Activated CD8-positive, alpha-beta memory T cell treated with anti-CD3 and anti-CD28 coated beads, Interleukin-2, amount 50 U/mL, for 24 hours (primary cell): ENCODE data around the gene CYP2W1.
"Not testable (repeated sequence)": the region's sequence is repeated elsewhere in the genome, so short reads cannot be mapped to it uniquely, and the experiment has no call there.

Experiments used
- DNase-seq: peaks from one replicate; pipeline ENCODE4 v3.0.0-alpha.2; 2020; ENCODE audit errors: extremely low read depth

CYP2W1 gene

GRCh38 chr7:951881-952547, 31.0 kb upstream of the CYP2W1 start:
- no peak for DNase-seq

- no peak for DNase-seq
These were observed 30.2 kb upstream of the CYP2W1 start for GRCh38 chr7:952548-953441.

DNA sequence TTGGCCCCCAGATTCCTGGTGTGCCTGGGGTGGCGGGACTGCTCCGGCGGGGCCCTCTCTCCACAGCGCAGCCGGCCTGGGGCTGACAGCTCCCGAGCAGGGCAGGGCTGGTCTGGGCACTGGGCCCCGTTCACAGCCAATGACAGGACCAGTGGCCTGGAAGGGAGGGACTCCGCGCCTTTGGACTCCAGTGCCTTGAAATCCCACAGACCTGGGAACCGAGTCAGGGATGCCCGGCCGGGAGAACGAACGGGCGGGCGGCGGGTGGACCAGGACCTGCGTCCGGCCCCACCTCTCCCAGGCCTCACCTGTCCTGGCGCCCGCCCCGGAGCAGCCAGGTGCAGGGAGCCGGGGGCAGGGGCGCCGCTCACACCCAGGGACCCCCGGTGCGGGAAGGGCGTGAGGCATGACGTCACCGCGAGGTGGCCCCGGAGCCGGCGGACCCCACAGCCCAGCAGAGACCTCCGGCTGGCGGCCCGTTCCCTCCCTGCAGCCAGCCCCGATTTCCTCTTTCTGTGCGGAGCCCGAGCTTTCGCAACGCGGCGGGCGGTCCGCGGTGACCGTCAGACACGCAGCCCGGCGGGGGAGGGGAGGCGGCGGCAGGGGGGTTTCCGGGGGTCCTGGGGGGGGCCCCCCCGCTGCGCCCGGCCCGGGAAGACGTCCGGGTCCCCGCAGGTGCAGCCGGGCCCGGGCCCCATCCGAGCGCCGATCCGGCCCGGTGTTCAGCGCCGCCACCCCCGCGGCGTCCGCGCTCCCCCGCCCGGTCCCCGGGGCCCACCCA, 29.2 kb upstream of the CYP2W1 start:
- no peak for DNase-seq

GRCh38 chr7:954330-955238, 28.4 kb upstream of the CYP2W1 start, which contains the start of gene ADAP1:
Gene ADAP1 (minus strand): TSS chr7:954680. CDS start chr7:954477, 203 bp downstream.
- DNase-seq, result no peak

DNA sequence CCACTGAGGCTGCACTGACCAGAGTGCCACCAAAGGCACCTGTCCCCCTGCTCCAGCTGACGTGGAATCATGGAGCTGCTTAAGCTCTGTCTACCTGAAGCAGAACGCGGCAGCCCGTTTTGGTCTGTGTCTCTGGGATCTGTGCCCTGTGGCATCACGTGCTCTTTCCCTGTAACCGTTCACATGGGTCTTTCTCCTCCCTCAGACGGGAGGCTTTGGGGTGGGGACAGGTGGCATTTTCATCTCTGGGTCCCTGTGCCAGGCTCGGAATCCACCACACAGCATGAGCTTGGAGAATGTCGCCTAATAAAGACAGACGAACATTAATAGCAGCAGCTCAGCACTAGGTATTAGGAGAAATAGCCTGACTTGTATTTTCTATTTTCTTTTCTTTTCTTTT, 26.9 kb upstream of the CYP2W1 start:
- no peak for DNase-seq

GRCh38 chr7:957418-958220, 25.4 kb upstream of the CYP2W1 start:
- no peak for DNase-seq

- DNase-seq, result no peak
These were observed 24.5 kb upstream of the CYP2W1 start for GRCh38 chr7:958221-959200.

GRCh38 chr7:959271-959670, 23.7 kb upstream of the CYP2W1 start:
- DNase-seq, result no peak

DNA sequence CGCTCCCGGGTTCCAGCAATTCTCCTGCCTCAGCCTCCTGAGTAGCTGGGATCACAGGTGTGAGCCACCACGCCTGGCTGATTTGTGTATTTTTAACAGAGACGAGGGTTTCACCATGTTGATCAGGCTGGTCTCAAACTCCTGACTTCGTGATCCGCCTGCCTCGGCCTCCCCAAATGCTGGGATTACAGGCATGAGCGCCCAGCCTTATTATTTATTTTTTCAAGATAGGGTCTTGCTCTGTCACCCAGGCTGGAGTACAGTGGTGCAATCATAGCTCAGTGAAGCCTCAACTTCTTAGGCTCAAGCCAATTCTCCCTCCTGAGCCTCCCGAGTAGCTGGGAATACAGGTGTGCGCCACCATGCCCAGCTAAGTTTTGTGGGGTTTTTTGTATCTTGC, 23.2 kb upstream of the CYP2W1 start:
- not testable (repeated sequence) for DNase-seq

- no peak for DNase-seq
These were observed 22.6 kb upstream of the CYP2W1 start for GRCh38 chr7:960269-960871.

DNA sequence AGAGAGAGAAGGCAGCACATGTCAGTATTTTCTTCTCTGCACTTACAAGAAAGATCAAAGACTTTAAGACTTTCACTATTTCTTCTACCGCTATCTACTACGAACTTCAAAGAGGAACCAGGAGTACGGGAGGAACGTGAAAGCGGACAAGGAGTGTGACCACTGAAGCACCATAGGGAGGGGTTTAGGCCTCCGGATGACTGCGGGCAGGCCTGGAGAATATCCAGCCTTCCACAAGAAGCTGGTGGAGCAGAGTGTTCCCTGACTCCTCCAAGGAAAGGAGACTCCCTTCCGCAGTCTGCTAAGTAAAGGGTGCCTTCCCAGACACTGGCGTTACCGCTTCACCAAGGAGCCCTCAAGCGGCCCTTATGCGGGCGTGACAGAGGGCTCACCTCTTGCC, 22.0 kb upstream of the CYP2W1 start:
- not testable (repeated sequence) for DNase-seq

DNA sequence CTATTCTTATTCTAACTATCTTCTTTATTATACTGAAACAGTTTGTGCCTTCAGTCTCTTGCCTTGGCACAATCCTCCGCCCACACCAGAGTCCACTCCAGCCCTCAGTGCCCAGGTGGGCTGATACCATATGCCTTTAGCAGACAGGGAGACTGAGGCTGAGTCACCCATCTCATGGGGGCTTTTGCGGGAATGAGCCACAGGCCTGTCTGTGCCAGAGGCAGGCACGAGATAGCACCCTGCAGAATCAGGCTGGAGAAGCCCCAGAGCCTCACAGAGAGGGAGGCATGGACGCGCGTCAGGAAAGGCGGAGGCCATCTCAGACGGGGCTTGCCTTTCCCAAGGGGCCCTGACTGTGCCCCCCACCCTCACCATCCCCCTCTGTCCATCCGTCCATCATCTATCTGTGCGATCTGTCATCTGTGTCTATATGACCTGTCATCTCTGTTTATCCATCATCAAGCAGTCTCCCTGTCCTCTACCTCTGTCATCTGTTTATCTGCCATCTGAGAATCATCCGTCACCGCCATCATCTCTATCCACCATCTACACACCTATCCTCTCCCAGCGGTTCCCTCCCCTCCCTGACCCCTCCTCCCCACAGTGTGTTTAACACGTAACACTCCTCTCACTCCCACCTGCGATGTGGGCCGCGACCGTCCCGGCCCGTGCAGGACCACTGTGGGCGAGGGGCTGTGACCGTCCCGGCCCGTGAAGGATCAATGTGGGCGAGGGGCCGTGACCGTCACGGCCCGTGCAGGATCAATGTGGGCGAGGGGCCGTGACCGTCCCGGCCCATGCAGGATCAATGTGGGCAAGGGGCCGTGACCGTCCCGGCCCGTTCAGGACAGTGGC, 21.2 kb upstream of the CYP2W1 start:
- DNase-seq, result no peak

DNA sequence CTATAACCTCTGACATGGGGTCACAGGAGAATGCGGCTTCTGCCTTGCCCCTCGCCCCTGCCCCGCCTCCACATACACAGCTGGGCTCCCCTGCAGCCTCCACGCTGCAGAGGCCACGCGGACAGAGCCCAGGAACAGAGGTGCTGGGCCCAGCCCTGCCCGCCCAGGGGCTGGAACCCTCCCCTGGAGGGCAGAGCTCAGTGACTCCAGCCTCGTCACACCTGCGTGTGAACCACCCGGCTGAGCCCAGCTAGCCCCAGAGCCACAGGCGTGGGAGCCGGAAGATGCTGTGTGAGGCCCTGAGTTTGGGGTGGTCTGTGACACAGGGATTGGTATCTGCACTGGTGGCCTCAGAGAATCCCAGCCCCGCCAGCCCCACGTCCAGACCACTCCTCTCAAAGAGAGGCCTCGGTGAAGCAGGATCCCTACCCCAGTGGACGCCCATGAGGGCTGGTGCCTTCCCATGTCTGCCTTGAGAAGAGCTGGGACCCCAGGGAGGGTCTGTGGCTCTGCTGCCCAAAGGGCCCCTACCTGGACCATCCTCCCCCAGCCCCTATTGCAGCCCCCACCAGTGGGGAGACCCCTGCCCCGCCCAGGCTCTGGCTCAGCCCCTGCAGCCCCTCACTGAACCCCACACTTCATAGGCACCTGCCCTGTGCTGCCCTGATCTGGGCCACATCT, 20.4 kb upstream of the CYP2W1 start:
- DNase-seq, result no peak

GRCh38 chr7:963236-964078, 19.5 kb upstream of the CYP2W1 start:
- DNase-seq, result no peak

- DNase-seq, result no peak
These were observed 18.4 kb upstream of the CYP2W1 start for GRCh38 chr7:964401-965231.
